GM13976 (cell line): Measurements from ENCODE around the gene TBL3.

Experiments used
- DNase-seq: peaks from one replicate; pipeline ENCODE4 v3.0.0; 2012; ENCODE audit warnings: low spot score
- CTCF ChIP-seq: IDR thresholded peaks from 2 replicates; pipeline ENCODE4 v1.5.1; 2012; ENCODE audit warnings: borderline replicate concordance, mild to moderate bottlenecking; ENCODE audit not compliant: insufficient read depth; ENCODE audit errors: extremely low read depth, missing control alignments, control extremely low read depth
- in situ Hi-C: fragments of 300-500 bp; cut with MboI; formaldehyde crosslinking; loops from one replicate; pipeline ENCODE4 v1.12.0; 2022; ENCODE audit warnings: low sequenced_read_pairs, mixed read lengths, inconsistent platforms; ENCODE audit not compliant: unreplicated experiment

TBL3 gene

GRCh38 chr16:1929578-1930337, 42.1 kb upstream of the TBL3 start:
- DNase-seq, result peak; percentile 99
- in situ Hi-C loops, result loop anchor here (10.0 kb wide), 1 partner anchor 65 kb away; no protein-coding TSS in a partner anchor
- peak; percentile 98 for TF ChIP-seq CTCF

DNA sequence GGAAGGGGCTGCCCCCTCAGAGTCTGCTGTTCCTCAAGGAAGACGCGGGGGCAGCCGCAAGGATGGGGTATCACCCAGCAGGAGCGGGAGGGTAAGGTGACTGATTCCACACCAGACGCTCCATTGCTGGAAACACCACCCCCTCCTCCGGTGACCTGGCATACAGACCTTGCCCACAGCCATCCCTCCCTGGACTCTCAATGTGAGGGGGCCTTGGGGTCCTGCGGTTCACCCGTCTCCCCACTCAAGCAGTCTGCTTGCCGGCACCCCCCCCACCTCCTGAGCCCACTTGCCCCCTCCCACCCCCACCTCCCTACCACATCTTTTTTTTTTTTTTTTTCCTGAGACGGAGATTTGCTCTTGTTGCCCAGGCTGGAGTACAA, 41.5 kb upstream of the TBL3 start:
- in situ Hi-C loops, result loop anchor here (10.0 kb wide), 1 partner anchor 66 kb away; no protein-coding TSS in a partner anchor
- no peak for TF ChIP-seq CTCF

DNA sequence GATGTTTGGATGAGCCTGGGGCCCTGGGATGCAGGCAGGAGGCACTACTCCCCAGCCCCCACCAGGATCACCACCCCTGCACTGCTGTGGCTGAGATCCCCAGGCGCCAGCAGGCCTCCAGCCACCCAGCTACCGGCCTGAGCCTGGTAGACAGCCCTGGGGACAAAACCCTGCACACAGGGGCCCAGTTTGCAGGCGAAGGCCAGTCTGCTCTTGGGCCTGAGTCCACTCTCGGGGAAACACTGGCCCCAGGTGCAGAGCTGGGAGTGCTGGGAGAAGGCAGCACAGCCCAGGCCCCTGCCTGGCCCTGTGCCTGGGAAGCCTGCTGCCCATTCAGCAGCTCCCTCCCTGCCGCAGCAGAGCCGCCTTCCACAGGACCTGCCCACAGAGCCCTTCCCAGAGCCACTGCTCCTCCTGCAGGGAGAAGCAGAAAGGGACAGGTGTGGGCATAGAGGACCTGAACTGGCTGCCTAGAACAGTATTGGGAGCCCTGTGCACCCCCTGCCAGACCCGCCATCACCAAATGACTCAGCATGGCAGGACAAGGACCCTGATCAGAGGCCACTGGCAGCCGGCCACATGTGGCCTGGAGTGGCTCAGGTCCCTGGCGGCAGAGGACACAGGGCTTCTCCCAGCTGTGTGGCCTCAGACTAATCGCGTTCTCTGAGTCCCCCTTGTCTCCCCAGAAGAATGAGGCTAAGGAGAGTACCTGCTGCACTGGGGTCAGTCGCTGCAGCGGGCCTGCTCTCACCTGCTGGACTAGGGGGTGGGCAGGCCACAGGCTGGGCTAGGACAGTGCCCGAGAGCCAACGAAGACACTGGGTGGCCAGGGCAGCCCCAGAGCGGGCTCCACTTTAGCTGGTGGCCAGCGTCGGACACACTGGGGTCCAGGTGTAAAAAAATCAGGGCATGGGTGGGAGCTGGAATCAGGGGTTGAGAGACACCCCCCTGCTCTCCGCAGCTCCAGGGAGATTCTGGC, 39.5 kb upstream of the TBL3 start:
- no peak for DNase-seq
- TF ChIP-seq CTCF, result no peak
- in situ Hi-C loops, result loop anchor here (10.0 kb wide), 1 partner anchor 68 kb away; no protein-coding TSS in a partner anchor

More for the DNA sequence above, 41.5 kb upstream of the TBL3 start:
- DNase-seq, result no peak

DNA sequence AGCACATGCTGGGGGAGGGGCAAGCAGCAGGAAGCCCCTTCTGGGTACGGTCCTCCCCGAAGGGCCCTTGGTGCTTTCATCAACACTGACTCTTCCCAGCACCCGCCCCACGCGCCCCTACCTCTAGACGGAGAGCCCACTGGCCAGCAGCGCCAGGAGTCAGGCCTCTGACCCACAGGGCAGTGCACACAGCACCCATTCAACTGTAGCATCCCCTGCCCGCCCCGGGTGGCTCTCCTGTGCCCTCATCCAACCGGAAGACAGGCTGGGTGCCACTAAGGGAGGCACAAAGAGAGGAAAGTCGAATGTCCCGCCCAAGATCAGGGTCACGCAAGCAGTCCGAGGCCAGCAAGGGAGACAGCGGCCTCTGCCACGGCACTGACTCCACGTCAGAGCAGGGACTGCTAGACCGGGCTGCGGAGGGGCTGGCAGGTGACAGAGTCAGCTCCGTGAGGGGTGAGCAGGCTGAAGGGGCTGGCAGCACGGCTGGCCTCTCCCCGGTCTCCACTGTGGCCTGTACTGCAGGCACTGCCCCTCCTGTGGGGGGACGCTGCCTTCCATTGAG, 38.7 kb upstream of the TBL3 start:
- no peak for TF ChIP-seq CTCF
- in situ Hi-C loops, result loop anchor here (10.0 kb wide), 1 partner anchor 68 kb away; no protein-coding TSS in a partner anchor
- no peak for DNase-seq

DNA sequence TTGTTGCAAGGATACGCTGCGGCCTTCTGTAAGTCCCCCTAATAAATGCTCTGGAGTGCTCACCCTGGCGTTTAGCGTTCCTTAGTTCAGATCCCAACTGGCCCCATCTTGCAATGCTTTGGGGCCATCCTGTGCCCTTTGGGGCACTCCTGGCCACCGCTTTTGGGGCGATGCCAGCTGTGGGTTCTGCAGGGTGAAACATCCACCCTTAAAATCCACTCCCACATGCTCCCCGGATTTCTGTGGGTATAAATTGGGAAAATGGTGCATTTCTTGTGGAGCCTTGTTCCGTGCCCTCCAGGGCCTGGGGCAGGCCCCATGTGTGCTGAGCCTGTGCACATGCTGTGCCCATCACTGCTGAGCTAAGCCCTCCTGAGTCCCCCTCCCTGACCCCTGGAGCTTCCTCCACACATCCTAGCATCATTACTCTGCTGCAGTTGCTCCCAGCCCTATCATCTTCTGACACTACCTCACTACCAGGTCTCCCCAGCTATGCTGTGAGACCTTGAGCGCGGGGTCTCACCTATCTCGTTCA, 34.8 kb upstream of the TBL3 start:
- TF ChIP-seq CTCF, result no peak
- no peak for DNase-seq
- in situ Hi-C loops, result loop anchor here (10.0 kb wide), 1 partner anchor 72 kb away; no protein-coding TSS in a partner anchor

GRCh38 chr16:1938316-1938715, 33.5 kb upstream of the TBL3 start:
- no peak for DNase-seq
- TF ChIP-seq CTCF, result no peak
- in situ Hi-C loops, result loop anchor here (10.0 kb wide), 1 partner anchor 74 kb away; no protein-coding TSS in a partner anchor
